Stimulated activated CD8-positive, alpha-beta memory T cell treated with anti-CD3 and anti-CD28 coated beads, Interleukin-12 subunit alpha, Interleukin-12 subunit beta, amount 100 ng/mL, for 4 hours (primary cell): ENCODE results near the gene PTPN11.
"Not testable (repeated sequence)": the region's sequence is repeated elsewhere in the genome, so short reads cannot be mapped to it uniquely, and the experiment has no call there.

Experiments used
- DNase-seq: peaks from one replicate; pipeline ENCODE4 v3.0.0-alpha.2; 2020; ENCODE audit warnings: low read depth

PTPN11 gene

GRCh38 chr12:112448165-112448564 lies 29.4 kb downstream of the PTPN11 start:
- DNase-seq = not testable (repeated sequence)

DNA sequence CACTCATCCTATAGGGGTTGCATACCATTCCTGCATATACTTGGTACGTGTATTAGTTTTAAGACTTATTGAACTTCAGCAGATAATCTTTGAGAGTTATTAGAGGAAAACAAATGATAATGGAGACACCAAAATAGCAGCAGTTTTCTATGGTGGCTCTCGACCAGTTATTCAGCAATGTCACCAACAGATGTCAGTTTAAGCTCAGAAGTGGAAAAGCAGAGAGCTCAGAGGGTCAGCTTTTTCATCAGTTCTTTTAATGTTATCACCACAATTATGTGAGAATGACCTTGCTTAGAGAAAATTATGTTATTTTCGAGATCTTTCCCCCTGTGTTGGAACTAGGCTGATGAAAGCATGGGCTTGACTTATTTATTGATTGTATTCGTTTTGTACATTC lies 32.0 kb downstream of the PTPN11 start:
- no peak for DNase-seq

DNA sequence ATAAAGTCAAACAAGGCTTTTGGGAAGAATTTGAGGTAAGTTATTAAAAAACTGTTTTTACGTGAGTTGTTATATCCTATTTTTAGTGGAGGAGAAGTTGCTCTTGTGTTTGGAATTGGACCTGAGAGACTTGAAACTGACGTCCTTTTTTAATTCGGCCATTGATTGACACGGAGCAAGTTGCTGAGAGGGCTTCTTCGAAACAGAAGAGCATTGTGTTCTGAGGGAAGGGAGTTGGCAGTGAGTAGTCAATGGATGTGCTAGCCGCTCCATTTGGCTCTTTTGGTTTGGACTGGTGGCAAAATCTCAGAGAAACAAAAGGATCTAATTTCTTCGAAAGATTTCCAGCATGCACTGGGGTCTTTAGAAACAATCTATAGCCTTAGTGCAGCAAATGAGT lies 37.3 kb downstream of the PTPN11 start:
- no peak for DNase-seq

DNA sequence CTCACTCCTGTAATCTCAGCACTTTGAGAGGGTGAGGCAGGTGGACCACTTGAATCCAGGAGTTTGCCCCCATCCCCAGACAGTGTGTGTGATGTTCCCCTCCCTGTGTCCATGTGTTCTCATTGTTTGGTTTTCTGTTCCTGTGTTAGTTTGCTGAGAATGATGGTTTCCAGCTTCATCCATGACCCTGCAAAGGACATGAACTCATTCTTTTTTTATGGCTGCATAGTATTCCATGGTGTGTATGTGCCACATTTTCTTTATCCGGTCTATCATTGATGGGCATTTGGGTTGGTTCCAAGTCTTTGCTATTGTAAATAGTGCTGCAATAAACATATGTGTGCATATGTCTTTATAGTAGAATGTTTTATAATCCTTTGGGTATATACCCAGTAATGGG lies 38.4 kb downstream of the PTPN11 start:
- DNase-seq = not testable (repeated sequence)

DNA sequence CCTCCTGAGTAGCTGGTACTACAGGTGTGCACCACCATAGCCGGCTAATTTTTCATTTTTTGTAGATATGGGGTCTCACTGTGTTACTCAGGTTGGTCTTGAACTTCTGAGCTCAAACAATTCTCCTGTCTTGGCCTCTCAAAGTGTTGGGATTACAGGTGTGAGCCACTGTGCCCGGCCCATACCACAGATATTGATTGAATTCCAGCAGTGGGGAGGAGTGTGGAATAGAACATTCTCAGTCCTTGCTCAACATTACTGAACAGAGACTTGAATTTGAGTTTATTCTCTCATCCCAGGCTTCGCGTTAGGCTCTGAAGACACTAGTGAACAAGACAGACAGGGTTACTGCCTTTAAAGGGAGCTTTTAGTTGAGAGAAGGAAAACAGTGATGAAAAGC lies 39.6 kb downstream of the PTPN11 start:
- no peak for DNase-seq

GRCh38 chr12:112458751-112459150 lies 40.0 kb downstream of the PTPN11 start:
- DNase-seq = no peak

- DNase-seq = no peak
These were observed 44.7 kb downstream of the PTPN11 start for GRCh38 chr12:112463478-112463877.

DNA sequence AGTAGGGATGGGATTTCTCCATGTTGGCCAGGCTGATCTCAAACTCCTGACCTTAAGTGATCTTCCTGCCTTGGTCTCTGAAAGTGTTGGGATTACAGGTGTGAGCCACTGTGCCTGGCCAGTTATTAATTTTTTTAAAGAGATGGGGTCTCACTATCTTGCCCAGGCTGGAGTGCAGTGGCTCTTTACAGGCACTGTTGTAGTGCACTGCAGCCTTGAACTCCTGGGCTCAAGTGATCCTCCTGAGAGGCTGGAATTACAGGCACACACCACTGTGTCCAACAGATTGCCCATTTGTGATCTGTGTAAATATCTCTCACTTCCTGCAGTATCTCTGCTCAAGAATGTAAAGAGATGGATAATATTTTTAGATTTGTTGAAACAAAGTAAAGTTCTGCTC lies 45.9 kb downstream of the PTPN11 start:
- no peak for DNase-seq

DNA sequence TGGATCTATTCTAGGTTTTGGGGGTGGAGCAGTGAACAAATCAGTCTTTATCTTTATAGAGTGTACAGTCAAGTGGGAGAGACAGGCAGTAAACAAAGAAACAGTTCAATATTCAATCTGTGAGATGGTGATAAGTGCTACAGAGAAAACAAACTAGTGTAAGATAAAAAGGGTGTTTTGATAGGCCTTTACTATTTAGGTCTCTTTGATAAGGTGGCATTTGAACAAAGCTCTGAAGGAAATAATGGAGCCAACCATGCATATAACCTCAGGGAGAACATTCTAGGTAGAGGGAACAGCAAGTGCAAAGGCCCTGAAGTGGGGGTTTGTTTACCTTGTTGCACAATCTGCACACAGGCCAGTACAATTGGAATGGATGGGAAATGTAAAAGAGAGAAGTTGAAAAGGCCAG lies 47.3 kb downstream of the PTPN11 start:
- no peak for DNase-seq

- no peak for DNase-seq
These were observed 48.1 kb downstream of the PTPN11 start for GRCh38 chr12:112466835-112467234.

GRCh38 chr12:112468046-112468445 lies 49.3 kb downstream of the PTPN11 start:
- no peak for DNase-seq

- DNase-seq = no peak
These were observed 54.3 kb downstream of the PTPN11 start for GRCh38 chr12:112473056-112473455.

- no peak for DNase-seq
These were observed 60.7 kb downstream of the PTPN11 start for GRCh38 chr12:112479413-112479812.

- no peak for DNase-seq
These were observed 62.2 kb downstream of the PTPN11 start for GRCh38 chr12:112480931-112481330.

- no peak for DNase-seq
These were observed 64.0 kb downstream of the PTPN11 start for GRCh38 chr12:112482733-112483132.

GRCh38 chr12:112486361-112486760 lies 67.6 kb downstream of the PTPN11 start:
- DNase-seq = no peak

GRCh38 chr12:112488257-112488876 lies 69.6 kb downstream of the PTPN11 start:
- no peak for DNase-seq

DNA sequence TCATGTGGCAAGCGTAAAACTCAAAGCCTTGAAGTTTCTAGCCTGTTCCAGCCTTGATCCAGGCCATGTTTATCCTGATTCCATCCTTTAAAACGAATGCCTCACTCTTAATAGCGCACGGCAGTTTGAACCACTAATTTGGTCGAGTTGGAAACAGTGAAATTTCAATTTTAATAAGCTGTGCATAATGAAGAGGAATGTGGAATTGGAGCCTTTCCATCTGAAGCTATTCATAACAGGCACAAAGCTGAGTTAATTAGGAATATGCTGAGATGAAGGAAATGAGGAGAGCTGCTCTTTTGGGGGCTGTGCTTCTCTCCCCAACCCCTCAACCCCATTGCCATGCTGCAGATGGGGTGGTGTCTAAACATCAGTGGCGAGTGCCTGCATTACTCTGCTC lies 70.7 kb downstream of the PTPN11 start:
- DNase-seq = no peak

GRCh38 chr12:112496496-112496895 lies 77.7 kb downstream of the PTPN11 start:
- DNase-seq = no peak

GRCh38 chr12:112498580-112498979 lies 79.8 kb downstream of the PTPN11 start:
- no peak for DNase-seq

- no peak for DNase-seq
These were observed 84.8 kb downstream of the PTPN11 start for GRCh38 chr12:112503512-112503911.

- no peak for DNase-seq
These were observed 87.9 kb downstream of the PTPN11 start for GRCh38 chr12:112506513-112507166.

- no peak for DNase-seq
These were observed 94.7 kb downstream of the PTPN11 start for GRCh38 chr12:112513471-112513870.

- no peak for DNase-seq
These were observed 95.7 kb downstream of the PTPN11 start for GRCh38 chr12:112514456-112514855.
